RWPE2 (cell line): Measurements from ENCODE around the gene GLT8D2.

Source experiments
- ATAC-seq: fragments of 200-7000 bp; cut with Tn5 transposase; 3 replicates; pipeline ENCODE4 v1.9.1; 2021; ENCODE audit warnings: low read depth
- DNase-seq: peaks from one replicate; pipeline ENCODE4 v3.0.0-alpha.2; 2020; ENCODE audit warnings: low spot score
- H3K27ac ChIP-seq: fragments of 450-650 bp; 2 replicates; pipeline ENCODE4 v1.5.1; 2017; ENCODE audit warnings: mild to moderate bottlenecking; ENCODE audit not compliant: poor library complexity, severe bottlenecking
- H3K27me3 ChIP-seq: fragments of 250-450 bp; sonication (Bioruptor Pico); 2 replicates; pipeline ENCODE4 v1.5.1; 2021; ENCODE audit warnings: mild to moderate bottlenecking, moderate library complexity; ENCODE audit not compliant: insufficient read depth, poor library complexity, severe bottlenecking
- H3K36me3 ChIP-seq: fragments of 250-450 bp; sonication (Bioruptor Pico); 2 replicates; pipeline ENCODE4 v1.5.1; 2020; ENCODE audit warnings: low read depth, mild to moderate bottlenecking, moderate library complexity
- H3K4me1 ChIP-seq: fragments of 250-450 bp; sonication (Bioruptor Pico); 2 replicates; pipeline ENCODE4 v1.5.1; 2021; ENCODE audit warnings: mild to moderate bottlenecking, moderate library complexity; ENCODE audit not compliant: insufficient read depth, poor library complexity, severe bottlenecking
- H3K4me3 ChIP-seq: fragments of 250-450 bp; sonication (Bioruptor Pico); 2 replicates; pipeline ENCODE4 v1.5.1; 2021; ENCODE audit warnings: mild to moderate bottlenecking, moderate library complexity; ENCODE audit not compliant: severe bottlenecking
- H3K9me3 ChIP-seq: fragments of 250-450 bp; sonication (Bioruptor Pico); 2 replicates; pipeline ENCODE4 v1.5.1; 2021; ENCODE audit warnings: mild to moderate bottlenecking, moderate library complexity; ENCODE audit not compliant: severe bottlenecking
- CTCF ChIP-seq: fragments of 450-650 bp; IDR thresholded peaks from one replicate; pipeline ENCODE4 v1.5.1; 2017; ENCODE audit warnings: mild to moderate bottlenecking, moderate library complexity; ENCODE audit not compliant: poor library complexity, severe bottlenecking

GLT8D2 gene

DNA sequence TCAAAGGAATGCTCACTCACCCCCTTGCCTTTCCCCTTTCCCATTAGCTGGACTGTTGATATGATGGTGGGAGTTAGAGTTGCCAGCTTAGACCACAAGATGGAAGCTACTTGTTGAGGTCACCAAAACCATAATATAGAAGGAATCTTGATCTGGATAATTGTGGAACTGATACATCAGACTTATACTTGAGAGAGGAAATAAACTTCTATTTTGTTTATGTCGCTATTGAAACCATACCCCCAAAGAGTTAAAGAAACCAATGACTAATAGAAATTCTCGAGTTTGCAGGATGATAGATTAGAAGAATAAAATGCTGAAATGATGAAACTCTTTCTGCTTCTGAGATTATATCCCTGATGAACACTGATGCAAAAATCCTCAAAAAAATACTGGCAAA is 46.4 kb downstream of the GLT8D2 start:
- Histone ChIP-seq H3K4me1 (peaks cover 13% of the 10 kb centered on the region), H3K4me3 (no peak overlapping the region), H3K27me3 (no peaks in the 10 kb centered on the region), H3K36me3 (no peaks in the 10 kb centered on the region), H3K27ac (no peak overlapping the region), H3K9me3 (no peaks in the 10 kb centered on the region)
- DNase-seq (no peak), ATAC-seq (no peak)
- no peak for TF ChIP-seq CTCF

DNA sequence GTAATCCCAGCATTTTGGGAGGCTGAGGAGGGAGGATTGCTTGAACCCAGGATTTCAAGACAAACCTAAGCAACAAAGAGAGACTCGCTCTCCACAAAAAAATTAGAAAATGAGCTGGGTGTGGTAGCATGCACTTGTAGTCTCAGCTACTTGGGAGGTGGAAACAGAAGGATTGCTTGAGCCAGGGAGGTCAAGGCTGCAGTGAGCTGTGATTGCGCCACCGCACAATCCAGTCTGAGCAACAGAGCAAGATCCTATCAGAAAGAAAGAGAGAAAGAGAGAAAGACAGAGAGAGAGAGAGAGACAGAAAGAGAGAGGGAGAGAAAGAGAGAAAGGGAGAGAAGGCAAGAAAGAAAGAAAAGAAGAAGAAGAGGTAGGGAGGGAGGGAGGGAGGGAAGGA is 47.3 kb downstream of the GLT8D2 start:
- Histone ChIP-seq H3K4me3 (no peak overlapping the region), H3K4me1 (peaks cover 13% of the 10 kb centered on the region), H3K36me3 (no peaks in the 10 kb centered on the region), H3K27ac (no peak overlapping the region), H3K9me3 (no peaks in the 10 kb centered on the region), H3K27me3 (no peaks in the 10 kb centered on the region)
- TF ChIP-seq CTCF: no peak
- ATAC-seq (no peak), DNase-seq (no peak)

- no peak for ATAC-seq
- Histone ChIP-seq H3K4me3 (no peak overlapping the region), H3K9me3 (no peaks in the 10 kb centered on the region), H3K27ac (no peak overlapping the region), H3K36me3 (no peaks in the 10 kb centered on the region), H3K4me1 (no peaks in the 10 kb centered on the region), H3K27me3 (no peaks in the 10 kb centered on the region)
- DNase-seq: no peak
- TF ChIP-seq CTCF: no peak
Measured at GRCh38 chr12:104000807-104001434, 49.1 kb downstream of the GLT8D2 start.

GRCh38 chr12:103998976-103999375 is 51.0 kb downstream of the GLT8D2 start:
- no peak overlapping the region for H3K27ac ChIP-seq
- H3K4me3 ChIP-seq: no peak overlapping the region
- ATAC-seq (no peak), DNase-seq (no peak)
- no peaks in the 10 kb centered on the region for H3K36me3 ChIP-seq
- TF ChIP-seq CTCF: no peak
- H3K4me1 ChIP-seq: no peaks in the 10 kb centered on the region
- no peaks in the 10 kb centered on the region for H3K27me3 ChIP-seq
- H3K9me3 ChIP-seq: no peaks in the 10 kb centered on the region

DNA sequence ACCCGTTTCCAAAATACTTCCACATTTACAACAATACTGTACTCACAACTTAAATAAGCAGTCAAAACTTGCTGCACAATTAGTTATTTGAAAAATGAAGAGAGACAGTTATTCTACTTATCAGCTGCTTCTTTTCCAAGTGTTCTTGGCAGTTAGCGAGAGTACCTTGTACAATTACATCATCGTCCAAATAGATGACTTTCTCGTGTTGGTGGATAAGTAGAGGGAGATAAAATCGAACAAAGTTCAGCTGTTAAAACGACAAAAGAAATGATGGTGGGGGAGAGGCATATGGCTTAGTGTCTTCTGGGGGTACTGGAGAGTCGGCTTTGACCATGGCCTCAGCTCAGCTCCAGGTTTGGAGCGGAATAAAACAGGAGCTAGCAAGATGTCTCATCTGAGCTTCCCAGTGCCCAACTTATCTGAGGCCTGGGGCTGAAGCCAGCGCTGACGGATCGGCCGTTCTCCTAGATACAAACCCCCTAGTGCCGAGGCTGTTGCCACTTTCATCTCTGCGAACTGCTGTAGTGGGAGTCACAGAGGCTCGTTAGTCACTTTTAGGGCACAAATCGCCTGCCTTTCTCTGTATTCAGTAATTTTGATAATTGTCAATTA is 52.6 kb downstream of the GLT8D2 start:
- H3K9me3 ChIP-seq: no peaks in the 10 kb centered on the region
- H3K36me3 ChIP-seq: no peaks in the 10 kb centered on the region
- no peaks in the 10 kb centered on the region for H3K27me3 ChIP-seq
- ATAC-seq (no peak), DNase-seq (no peak)
- no peak for TF ChIP-seq CTCF
- H3K27ac ChIP-seq: no peak overlapping the region
- no peak overlapping the region for H3K4me3 ChIP-seq
- H3K4me1 ChIP-seq: no peaks in the 10 kb centered on the region
